HG03565 (cell line): Measurements from ENCODE around the gene CAMSAP1.

Experiments used
- ATAC-seq: cut with Tn5 transposase; IDR thresholded peaks from one replicate; pipeline ENCODE4 v1.9.1; 2021; ENCODE audit warnings: mild to moderate bottlenecking, moderate library complexity; ENCODE audit not compliant: unreplicated experiment

Gene CAMSAP1

DNA sequence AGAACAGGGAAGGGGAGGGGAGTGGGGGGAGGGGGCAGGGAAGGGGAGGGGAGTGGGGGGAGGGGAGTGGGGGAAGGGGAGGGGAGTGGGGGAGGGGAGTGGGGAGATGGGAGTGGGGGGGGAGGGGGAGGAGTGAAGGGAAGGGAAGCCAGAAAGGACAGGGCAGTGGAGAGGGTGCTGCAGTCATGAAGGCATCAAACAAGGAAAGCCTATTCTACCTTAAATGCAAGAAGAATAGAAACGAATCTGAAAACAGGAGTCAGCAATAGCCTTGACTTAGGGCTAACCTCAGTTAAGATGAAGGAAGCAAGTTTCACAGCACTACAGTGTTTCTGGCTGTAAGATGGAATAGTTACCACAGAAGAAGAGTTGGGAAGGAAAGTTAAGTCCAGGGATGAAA lies 59.5 kb downstream of the CAMSAP1 start:
- ATAC-seq, result no peak

DNA sequence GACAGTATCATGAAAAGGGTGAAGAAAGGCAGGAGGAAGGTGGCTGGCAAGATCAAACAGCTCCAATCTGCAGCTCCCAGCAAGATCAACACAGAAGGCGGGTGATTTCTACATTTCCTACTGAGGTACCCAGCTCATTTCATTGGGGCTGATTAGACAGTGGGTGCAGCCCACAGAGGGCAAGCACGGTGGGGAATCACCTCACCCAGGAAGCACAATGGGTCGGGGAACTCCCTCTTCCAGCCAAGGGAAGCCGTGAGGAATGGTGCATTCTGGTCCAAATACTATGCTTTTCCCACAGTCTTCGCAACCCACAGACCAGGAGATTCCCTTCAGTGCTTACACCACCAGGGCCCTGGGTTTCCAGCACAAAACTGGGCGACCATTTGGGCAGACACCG lies 66.8 kb downstream of the CAMSAP1 start:
- ATAC-seq, result no peak

DNA sequence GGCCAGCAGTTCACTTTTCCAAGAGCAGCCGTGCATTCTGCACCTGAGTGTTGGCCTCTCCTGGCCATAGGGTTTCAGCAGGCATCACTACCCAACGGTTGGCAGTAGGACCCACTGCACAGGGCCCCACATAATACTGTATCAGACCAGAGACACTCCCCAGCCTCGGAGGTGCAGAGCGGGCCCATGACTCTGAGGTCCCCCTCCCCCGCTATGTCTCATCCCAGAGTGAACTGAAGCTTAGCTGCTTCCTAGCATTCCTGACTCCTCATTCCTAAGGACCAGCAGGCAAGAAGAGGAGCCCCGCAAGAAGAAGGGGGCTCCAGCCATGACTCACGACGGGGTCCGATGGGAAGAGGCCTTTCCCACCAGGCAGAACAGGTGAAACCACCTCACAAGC lies 67.2 kb downstream of the CAMSAP1 start:
- no peak for ATAC-seq

GRCh38 chr9:135839516-135839915 lies 67.8 kb downstream of the CAMSAP1 start:
- no peak for ATAC-seq

GRCh38 chr9:135835131-135835530 lies 72.2 kb downstream of the CAMSAP1 start:
- ATAC-seq, result no peak

DNA sequence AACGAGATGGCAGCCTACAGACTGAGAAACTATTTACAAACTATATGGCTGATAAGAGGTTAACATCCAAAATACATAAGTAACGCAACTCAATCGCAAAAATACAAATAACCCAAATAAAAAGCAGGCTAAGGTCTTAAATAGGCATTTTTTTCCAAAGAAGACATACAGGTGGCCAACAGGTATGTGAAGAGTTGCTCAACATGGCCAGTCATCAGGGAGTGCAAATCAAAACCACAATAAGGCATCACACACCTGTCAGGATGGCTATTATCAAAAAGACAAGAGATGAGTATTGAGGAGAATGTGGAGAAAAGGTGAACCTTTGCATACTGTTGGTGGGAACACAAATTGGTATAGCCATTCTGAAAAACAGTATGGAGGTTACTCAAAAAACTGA lies 73.5 kb downstream of the CAMSAP1 start:
- ATAC-seq, result no peak

GRCh38 chr9:135830496-135830895 lies 76.8 kb downstream of the CAMSAP1 start:
- ATAC-seq, result no peak

GRCh38 chr9:135828656-135829055 lies 78.7 kb downstream of the CAMSAP1 start:
- no peak for ATAC-seq

DNA sequence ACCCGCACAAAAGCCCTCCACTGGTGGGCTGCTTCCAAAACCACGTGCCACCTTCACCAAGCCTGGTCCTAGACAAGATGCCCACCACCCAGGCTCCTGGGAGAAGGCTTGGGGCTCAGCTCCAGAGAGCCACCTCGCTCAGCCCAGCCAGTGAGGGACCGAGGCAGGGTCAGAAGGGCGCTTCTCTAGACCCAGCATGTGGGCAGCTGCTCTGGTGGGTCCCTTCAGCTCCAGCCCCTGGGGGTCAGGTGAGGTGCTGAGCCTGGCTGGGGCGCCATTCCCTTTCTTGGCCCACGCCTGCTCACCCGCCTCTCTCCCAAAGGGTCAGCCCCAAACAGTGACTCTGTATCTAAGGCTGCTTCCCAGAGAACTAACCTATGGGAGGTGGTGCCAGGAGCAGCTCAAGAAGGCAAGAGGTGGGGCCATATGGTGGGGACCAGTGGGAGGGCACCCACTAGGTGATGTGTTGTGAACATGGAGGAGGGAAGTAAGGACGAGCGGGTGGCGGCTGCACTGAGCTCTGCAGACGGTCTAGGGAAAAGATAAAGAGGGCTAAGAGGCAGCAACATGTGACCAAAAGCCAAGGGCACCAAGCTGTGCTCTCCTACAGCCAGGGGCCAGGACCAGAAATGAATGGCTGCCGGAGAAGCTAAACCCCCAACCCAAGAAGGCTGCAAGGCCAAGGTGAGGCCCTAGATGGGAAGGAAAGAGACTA lies 79.3 kb downstream of the CAMSAP1 start:
- no peak for ATAC-seq

DNA sequence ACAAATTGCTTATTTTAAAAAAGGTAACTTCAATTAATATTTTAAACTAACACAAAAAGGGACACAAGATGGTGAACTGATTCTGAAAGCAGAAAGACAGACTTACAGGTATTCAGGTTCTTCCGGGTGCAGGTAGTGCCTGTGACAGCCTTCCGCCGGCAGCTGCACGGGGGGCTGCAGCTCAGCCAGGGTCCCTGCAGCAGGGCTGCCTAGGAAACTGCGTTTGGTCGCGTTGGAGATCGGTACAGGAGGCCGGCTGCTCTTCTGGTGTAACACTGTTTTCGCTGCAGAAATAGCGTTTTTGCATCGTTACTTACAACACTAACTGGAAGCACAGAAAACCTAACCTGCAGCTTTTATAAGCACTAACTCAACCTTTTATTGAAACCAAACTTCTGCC lies 80.0 kb downstream of the CAMSAP1 start:
- ATAC-seq, result no peak

GRCh38 chr9:135826188-135826545 lies 81.2 kb downstream of the CAMSAP1 start:
- no peak for ATAC-seq

DNA sequence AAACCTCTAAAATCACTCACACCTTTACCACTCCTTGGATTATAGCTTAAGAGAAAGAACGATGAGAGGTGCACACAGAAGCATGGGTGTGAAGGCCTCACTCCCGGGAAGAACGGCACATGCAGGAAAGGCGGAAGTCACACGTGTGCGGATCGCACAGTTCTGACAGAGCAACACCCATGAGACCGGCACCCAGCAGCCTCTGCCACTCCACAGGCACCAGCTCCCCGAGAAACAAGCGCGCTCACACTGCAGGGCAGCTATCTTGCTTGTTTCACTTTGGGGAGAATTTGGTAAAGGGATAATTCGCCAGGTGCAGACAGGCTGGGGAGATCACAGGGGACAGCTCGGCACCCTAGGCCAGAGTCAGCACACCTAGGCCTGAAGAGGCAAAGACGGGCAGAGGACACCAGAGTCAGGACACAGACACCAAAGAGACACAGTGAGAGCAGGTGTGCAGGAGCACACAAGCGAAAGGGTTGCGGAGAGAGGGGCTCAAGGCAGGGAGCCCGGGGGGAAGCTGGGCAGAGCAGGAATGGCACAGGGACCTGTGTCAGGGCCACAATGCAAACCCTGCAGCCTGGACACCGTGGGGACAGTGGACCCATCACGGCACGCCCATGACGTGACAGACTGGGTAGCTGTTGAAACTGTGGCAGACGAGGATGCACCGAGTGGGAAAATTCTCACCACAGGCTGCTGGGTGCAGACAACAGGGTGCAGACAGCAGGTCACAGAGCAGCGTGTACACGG lies 81.7 kb downstream of the CAMSAP1 start:
- no peak for ATAC-seq

DNA sequence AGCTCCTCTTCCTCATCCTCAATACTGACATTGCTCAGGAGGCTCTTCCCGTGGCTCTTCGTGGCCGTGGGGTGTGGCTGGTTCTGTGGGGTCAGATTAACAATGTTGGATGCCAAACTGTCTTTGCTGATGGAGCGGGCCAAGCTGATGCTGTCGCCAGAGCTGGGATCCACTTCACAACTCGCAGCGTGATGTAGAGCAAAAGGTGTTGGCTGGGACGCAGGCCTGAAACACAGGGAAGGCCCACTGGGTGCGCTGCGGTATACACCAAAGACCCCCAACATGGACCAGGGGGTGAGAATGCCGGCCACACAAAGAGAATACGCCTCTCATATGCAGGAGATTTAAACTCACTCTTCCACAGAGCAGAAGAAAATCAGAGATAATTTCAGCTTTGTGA lies 84.3 kb downstream of the CAMSAP1 start:
- ATAC-seq, result no peak

- ATAC-seq, result no peak
These were observed 85.0 kb downstream of the CAMSAP1 start for GRCh38 chr9:135822374-135822755.

- ATAC-seq, result no peak
These were observed 85.5 kb downstream of the CAMSAP1 start for GRCh38 chr9:135821733-135822373.

DNA sequence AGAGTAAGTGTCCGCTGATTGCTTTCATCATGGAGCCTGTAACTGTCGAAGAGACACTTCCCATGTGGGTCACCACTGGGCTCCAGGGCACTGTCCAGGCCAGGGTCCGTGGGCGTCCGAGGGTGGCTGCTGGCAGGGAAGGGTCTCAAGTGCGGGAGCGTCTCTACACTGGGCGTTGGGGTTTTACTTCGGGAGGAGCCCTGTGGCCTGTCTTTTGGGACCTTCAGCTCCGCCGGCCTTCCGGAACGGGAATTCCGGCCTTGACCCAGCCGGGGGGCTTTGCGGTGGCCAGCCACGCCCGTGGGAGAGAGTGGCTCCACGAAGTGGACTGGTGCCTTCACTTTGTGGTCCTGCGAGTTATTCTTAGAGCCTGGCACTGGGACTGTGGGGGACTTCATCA lies 86.2 kb downstream of the CAMSAP1 start:
- no peak for ATAC-seq

- ATAC-seq, result no peak
These were observed 86.7 kb downstream of the CAMSAP1 start for GRCh38 chr9:135820661-135821060.

GRCh38 chr9:135819905-135820304 lies 87.4 kb downstream of the CAMSAP1 start:
- no peak for ATAC-seq

- ATAC-seq, result no peak
These were observed 88.4 kb downstream of the CAMSAP1 start for GRCh38 chr9:135818718-135819475.

GRCh38 chr9:135817951-135818717 lies 89.2 kb downstream of the CAMSAP1 start:
- no peak for ATAC-seq

DNA sequence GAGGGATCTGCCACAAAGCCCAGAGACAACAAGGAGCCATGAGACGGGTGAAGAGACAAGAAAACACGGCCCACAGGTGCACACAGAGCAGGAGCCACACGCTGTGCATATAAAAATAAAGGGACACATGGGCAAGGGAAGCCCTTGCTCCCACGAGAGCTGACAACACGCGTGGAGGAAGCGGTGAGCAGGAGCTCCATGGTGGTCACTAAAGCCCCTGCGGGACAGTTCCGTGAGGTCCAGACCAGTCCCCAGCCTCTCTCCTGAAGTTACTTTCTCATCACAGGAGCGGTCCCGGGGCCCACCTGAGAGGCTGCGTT lies 90.7 kb downstream of the CAMSAP1 start:
- ATAC-seq, result no peak
